Measurements from ENCODE around the gene PPIP5K1. TPM values are rescaled to one million over a fixed set of nuclear protein-coding genes. Genes with fewer than 3 reads are reported as not detected.

Gene PPIP5K1
- total RNA-seq, 1 donor from 2014 or later = 31.6 TPM

DNA sequence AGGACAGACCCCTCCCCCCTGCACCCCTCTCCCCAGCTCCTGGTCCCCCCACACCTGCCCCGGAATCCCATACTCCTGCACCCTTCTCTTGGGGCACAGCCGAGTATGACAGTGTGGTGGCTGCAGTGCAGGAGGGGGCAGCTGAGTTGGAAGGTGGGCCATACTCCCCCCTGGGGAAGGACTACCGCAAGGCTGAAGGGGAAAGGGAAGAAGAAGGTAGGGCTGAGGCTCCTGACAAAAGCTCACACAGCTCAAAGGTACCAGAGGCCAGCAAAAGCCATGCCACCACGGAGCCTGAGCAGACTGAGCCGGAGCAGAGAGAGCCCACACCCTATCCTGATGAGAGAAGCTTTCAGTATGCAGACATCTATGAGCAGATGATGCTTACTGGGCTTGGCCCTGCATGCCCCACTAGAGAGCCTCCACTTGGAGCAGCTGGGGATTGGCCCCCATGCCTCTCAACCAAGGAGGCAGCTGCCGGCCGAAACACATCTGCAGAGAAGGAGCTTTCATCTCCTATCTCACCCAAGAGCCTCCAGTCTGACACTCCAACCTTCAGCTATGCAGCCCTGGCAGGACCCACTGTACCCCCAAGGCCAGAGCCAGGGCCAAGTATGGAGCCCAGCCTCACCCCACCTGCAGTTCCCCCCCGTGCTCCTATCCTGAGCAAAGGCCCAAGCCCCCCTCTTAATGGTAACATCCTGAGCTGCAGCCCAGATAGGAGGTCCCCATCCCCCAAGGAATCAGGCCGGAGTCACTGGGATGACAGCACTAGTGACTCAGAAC is 62.8 kb downstream of the PPIP5K1 start:
- no peaks in the 10 kb centered on the region for H3K27me3 ChIP-seq (ENCODE audit: low read depth)
- no peak for DNase-seq
- no peaks in the 10 kb centered on the region for H3K9me3 ChIP-seq
- TF ChIP-seq, protein P1, sequence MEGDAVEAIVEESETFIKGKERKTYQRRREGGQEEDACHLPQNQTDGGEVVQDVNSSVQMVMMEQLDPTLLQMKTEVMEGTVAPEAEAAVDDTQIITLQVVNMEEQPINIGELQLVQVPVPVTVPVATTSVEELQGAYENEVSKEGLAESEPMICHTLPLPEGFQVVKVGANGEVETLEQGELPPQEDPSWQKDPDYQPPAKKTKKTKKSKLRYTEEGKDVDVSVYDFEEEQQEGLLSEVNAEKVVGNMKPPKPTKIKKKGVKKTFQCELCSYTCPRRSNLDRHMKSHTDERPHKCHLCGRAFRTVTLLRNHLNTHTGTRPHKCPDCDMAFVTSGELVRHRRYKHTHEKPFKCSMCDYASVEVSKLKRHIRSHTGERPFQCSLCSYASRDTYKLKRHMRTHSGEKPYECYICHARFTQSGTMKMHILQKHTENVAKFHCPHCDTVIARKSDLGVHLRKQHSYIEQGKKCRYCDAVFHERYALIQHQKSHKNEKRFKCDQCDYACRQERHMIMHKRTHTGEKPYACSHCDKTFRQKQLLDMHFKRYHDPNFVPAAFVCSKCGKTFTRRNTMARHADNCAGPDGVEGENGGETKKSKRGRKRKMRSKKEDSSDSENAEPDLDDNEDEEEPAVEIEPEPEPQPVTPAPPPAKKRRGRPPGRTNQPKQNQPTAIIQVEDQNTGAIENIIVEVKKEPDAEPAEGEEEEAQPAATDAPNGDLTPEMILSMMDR (IDR thresholded peaks at IDR 0.05) = no peak
- no peak for ATAC-seq
- H3K36me3 ChIP-seq = no peaks in the 10 kb centered on the region
- no peaks in the 10 kb centered on the region for H3K4me1 ChIP-seq
- intact Hi-C loops (cut with DNase I) = no loop called here
- H3K27ac ChIP-seq = no peak overlapping the region
- no peak overlapping the region for H3K4me3 ChIP-seq

DNA sequence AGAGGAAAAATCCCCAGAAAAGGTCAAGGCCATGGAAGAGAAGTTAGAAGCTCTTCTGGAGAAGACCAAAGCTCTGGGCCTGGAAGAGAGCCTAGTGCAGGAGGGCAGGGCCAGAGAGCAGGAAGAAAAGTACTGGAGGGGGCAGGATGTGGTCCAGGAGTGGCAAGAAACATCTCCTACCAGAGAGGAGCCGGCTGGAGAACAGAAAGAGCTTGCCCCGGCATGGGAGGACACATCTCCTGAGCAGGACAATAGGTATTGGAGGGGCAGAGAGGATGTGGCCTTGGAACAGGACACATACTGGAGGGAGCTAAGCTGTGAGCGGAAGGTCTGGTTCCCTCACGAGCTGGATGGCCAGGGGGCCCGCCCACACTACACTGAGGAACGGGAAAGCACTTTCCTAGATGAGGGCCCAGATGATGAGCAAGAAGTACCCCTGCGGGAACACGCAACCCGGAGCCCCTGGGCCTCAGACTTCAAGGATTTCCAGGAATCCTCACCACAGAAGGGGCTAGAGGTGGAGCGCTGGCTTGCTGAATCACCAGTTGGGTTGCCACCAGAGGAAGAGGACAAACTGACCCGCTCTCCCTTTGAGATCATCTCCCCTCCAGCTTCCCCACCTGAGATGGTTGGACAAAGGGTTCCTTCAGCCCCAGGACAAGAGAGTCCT is 63.6 kb downstream of the PPIP5K1 start:
- Histone ChIP-seq H3K9me3 (no peaks in the 10 kb centered on the region), H3K4me3 (no peak overlapping the region), H3K27me3 (ENCODE audit: low read depth) (no peaks in the 10 kb centered on the region), H3K4me1 (no peaks in the 10 kb centered on the region), H3K36me3 (no peaks in the 10 kb centered on the region), H3K27ac (no peak overlapping the region)
- ATAC-seq (no peak), DNase-seq (no peak)
- intact Hi-C loops (cut with DNase I) = no loop called here
- TF ChIP-seq, protein P1 (IDR thresholded peaks at IDR 0.05) = no peak

DNA sequence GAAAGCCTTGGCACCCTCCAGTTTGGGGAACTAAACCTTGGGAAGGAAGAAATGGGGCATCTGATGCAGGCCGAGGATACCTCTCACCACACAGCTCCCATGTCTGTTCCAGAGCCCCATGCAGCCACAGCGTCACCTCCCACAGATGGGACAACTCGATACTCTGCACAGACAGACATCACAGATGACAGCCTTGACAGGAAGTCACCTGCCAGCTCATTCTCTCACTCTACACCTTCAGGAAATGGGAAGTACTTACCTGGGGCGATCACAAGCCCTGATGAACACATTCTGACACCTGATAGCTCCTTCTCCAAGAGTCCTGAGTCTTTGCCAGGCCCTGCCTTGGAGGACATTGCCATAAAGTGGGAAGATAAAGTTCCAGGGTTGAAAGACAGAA is 64.9 kb downstream of the PPIP5K1 start:
- Histone ChIP-seq H3K4me1 (no peaks in the 10 kb centered on the region), H3K27me3 (ENCODE audit: low read depth) (no peaks in the 10 kb centered on the region), H3K27ac (no peak overlapping the region), H3K4me3 (no peak overlapping the region), H3K9me3 (no peaks in the 10 kb centered on the region), H3K36me3 (no peaks in the 10 kb centered on the region)
- no peak for ATAC-seq
- no peak for DNase-seq
- intact Hi-C loops (cut with DNase I) = no loop called here
- TF ChIP-seq, protein P1 (IDR thresholded peaks at IDR 0.05) = no peak

DNA sequence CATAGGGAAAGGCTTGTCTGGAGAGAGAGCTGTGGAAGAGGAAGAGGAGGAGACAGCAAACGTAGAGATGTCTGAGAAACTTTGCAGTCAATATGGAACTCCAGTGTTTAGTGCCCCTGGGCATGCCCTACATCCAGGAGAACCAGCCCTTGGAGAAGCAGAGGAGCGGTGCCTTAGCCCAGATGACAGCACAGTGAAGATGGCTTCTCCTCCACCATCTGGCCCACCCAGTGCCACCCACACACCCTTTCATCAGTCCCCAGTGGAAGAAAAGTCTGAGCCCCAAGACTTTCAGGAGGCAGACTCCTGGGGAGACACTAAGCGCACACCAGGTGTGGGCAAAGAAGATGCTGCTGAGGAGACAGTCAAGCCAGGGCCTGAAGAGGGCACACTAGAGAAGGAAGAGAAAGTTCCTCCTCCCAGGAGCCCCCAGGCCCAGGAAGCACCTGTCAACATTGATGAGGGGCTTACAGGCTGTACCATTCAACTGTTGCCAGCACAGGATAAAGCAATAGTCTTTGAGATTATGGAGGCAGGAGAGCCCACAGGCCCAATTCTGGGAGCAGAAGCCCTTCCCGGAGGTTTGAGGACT is 65.7 kb downstream of the PPIP5K1 start:
- intact Hi-C loops (cut with DNase I) = no loop called here
- Histone ChIP-seq H3K4me1 (no peaks in the 10 kb centered on the region), H3K9me3 (no peaks in the 10 kb centered on the region), H3K27me3 (ENCODE audit: low read depth) (no peaks in the 10 kb centered on the region), H3K36me3 (no peaks in the 10 kb centered on the region), H3K4me3 (no peak overlapping the region), H3K27ac (no peak overlapping the region)
- ATAC-seq = no peak
- TF ChIP-seq, protein P1 (IDR thresholded peaks at IDR 0.05) = no peak
- DNase-seq = no peak

DNA sequence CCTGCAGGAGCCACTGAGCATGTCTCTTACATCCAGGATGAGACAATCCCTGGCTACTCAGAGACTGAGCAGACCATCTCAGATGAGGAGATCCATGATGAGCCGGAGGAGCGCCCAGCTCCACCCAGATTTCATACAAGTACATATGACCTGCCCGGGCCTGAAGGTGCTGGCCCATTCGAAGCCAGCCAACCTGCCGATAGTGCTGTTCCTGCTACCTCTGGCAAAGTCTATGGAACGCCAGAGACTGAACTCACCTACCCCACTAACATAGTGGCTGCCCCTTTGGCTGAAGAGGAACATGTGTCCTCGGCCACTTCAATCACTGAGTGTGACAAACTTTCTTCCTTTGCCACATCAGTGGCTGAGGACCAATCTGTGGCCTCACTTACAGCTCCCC is 66.4 kb downstream of the PPIP5K1 start:
- Histone ChIP-seq H3K4me3 (no peak overlapping the region), H3K36me3 (no peaks in the 10 kb centered on the region), H3K27ac (no peak overlapping the region), H3K27me3 (ENCODE audit: low read depth) (no peaks in the 10 kb centered on the region), H3K4me1 (peaks cover 3% of the 10 kb centered on the region), H3K9me3 (no peaks in the 10 kb centered on the region)
- TF ChIP-seq, protein P1 (IDR thresholded peaks at IDR 0.05) = no peak
- intact Hi-C loops (cut with DNase I) = no loop called here
- no peak for DNase-seq
- no peak for ATAC-seq

Measured in lower lobe of right lung (tissue), 2 donors.